Kidney (tissue), 14 donors: ENCODE data around the gene INPP5F. TPM values are rescaled to one million over a fixed set of nuclear protein-coding genes. Genes with fewer than 3 reads are reported as not detected.

Experiments used
- DNase-seq, 5 donors: peaks; one replicate each; pipeline ENCODE4 v3.0.0-alpha.2; 2013 to 2020
- FAIRE-seq: peaks from 2 replicates; lab custom pipeline; 2012; peaks lifted over from hg19 to GRCh38; lab: Jason Lieb, UNC
- H3K27ac ChIP-seq, 2 donors: one replicate each; pipeline ENCODE4 v1.7.0; 2013; ENCODE audit warnings: low read depth in 2 of 2, low read length in 2 of 2, inconsistent platforms in 1 of 2
- H3K27me3 ChIP-seq: one replicate; pipeline ENCODE4 v1.7.1; 2013; ENCODE audit warnings: low read length, inconsistent platforms; ENCODE audit not compliant: control insufficient read depth, insufficient read depth
- H3K36me3 ChIP-seq, 3 donors: one replicate each; pipeline versions ENCODE4 v1.7.0 to v1.7.1; 2013; ENCODE audit warnings: low read length in 3 of 3, control low read depth in 1 of 3, inconsistent platforms in 1 of 3; ENCODE audit not compliant: insufficient read depth in 3 of 3, control insufficient read depth in 2 of 3
- H3K4me1 ChIP-seq, 3 donors: one replicate each; pipeline versions ENCODE4 v1.7.0 to v1.7.1; 2013; ENCODE audit warnings: low read length in 3 of 3, inconsistent platforms in 1 of 3, low read depth in 1 of 3; ENCODE audit not compliant: control insufficient read depth in 2 of 3, insufficient read depth in 2 of 3
- H3K4me3 ChIP-seq, 3 donors: one replicate each; pipeline versions ENCODE4 v1.7.0 to v1.8.1; 2013; ENCODE audit warnings: low read length in 3 of 3, control low read depth in 1 of 3, inconsistent platforms in 1 of 3
- H3K9ac ChIP-seq, 3 donors: one replicate each; pipeline versions ENCODE4 v1.7.0 to v1.7.1; 2013; ENCODE audit warnings: low read length in 3 of 3, control low read depth in 1 of 3, inconsistent platforms in 1 of 3
- H3K9me3 ChIP-seq, 3 donors: one replicate each; pipeline versions ENCODE4 v1.7.0 to v1.7.1; 2013; ENCODE audit warnings: low read length in 3 of 3, control low read depth in 1 of 3, inconsistent platforms in 1 of 3; ENCODE audit not compliant: control insufficient read depth in 2 of 3, insufficient read depth in 1 of 3
- CTCF ChIP-seq: IDR thresholded peaks from 3 replicates; pipeline ENCODE4 v1.5.1; 2012; ENCODE audit warnings: mild to moderate bottlenecking, moderate library complexity, borderline replicate concordance; ENCODE audit not compliant: insufficient read depth; ENCODE audit errors: extremely low read depth
- intact Hi-C: fragments of 100-400 bp; cut with DNase I; formaldehyde crosslinking; loops from one replicate; pipeline ENCODE4 v1.11.1; 2022
- polyA plus RNA-seq: library from polyadenylated mRNA; stranded (reverse); fragments of 350-450 nt; fragmentation: Illumina TruSeq; extraction: RNeasy Lipid Tissue Mini Kit (QIAGEN cat#74804); gene quantifications from one replicate; pipeline ENCODE4 v1.2.3, GENCODE V29; 2014; ENCODE audit warnings: low read depth, low replicate concordance; ENCODE audit not compliant: insufficient read depth
- total RNA-seq: library from RNA; stranded (reverse); fragmentation: NEBNext Ultra II Directional; extraction: Animal tissue kit (Norgen Biotek cat#: 25700); gene quantifications from one replicate; pipeline ENCODE4 v1.2.1, GENCODE V29; 2021
- donor health status: control.
- donor health status: control.
- donor health status: control.
- donor health status: control.
- donor health status: control.
- donor health status: DM: yes; HTN: yes; CAD: no.
- donor health status: Normal renal cell carcinoma (clear cell type).

Gene INPP5F
- total and polyA plus RNA-seq, 2 donors from 2014 or later = 16.4 to 17.5 TPM

- Histone ChIP-seq H3K27ac (no peak overlapping the region), H3K4me3 (no peak overlapping the region), H3K9me3 (no peaks in the 10 kb centered on the region), H3K4me1 (peaks cover 0 to 5% (median 0%) of the 10 kb centered on the region in 3 donors), H3K36me3 (peaks cover 0 to 39% (median 22%) of the 10 kb centered on the region in 3 donors), H3K9ac (no peak overlapping the region), H3K27me3 (no peaks in the 10 kb centered on the region)
- FAIRE-seq = no peak
- DNase-seq = no peak
- intact Hi-C loops = no loop called here
- TF ChIP-seq CTCF = no peak
Observed at GRCh38 chr10:119677904-119678755, 47.7 kb upstream of the INPP5F start.

GRCh38 chr10:119679480-119679829, 46.4 kb upstream of the INPP5F start:
- no peak overlapping the region for H3K9ac ChIP-seq
- TF ChIP-seq CTCF = no peak
- FAIRE-seq = no peak
- H3K4me1 ChIP-seq = peaks cover 0 to 5% (median 0%) of the 10 kb centered on the region in 3 donors
- peaks cover 0 to 27% (median 10%) of the 10 kb centered on the region in 3 donors for H3K36me3 ChIP-seq
- no peak overlapping the region for H3K4me3 ChIP-seq
- intact Hi-C loops = no loop called here
- no peak for DNase-seq
- H3K27ac ChIP-seq = no peak overlapping the region
- H3K9me3 ChIP-seq = no peaks in the 10 kb centered on the region
- H3K27me3 ChIP-seq = no peaks in the 10 kb centered on the region

- Histone ChIP-seq H3K9ac (no peak overlapping the region), H3K4me3 (no peak overlapping the region), H3K4me1 (peaks cover 0 to 5% (median 0%) of the 10 kb centered on the region in 3 donors), H3K27ac (no peak overlapping the region), H3K36me3 (peaks cover 0 to 25% (median 10%) of the 10 kb centered on the region in 3 donors), H3K27me3 (no peaks in the 10 kb centered on the region), H3K9me3 (no peaks in the 10 kb centered on the region)
- TF ChIP-seq CTCF = no peak
- DNase-seq (no peak), FAIRE-seq (no peak)
- intact Hi-C loops = no loop called here
Observed at GRCh38 chr10:119680050-119680449, 45.8 kb upstream of the INPP5F start.
